Mucosa of stomach (tissue), 1 donor: ENCODE data around the gene MEF2C.

Experiments
- H3K27me3 ChIP-seq: one replicate; pipeline ENCODE4 v1.7.0; 2013; ENCODE audit warnings: mild to moderate bottlenecking, low read length; ENCODE audit not compliant: control insufficient read depth, insufficient read depth
- H3K36me3 ChIP-seq: one replicate; pipeline ENCODE4 v1.7.0; 2013; ENCODE audit warnings: low read length; ENCODE audit not compliant: control insufficient read depth, insufficient read depth
- H3K4me1 ChIP-seq: one replicate; pipeline ENCODE4 v1.7.0; 2013; ENCODE audit warnings: mild to moderate bottlenecking, low read length; ENCODE audit not compliant: control insufficient read depth, insufficient read depth
- H3K4me3 ChIP-seq: one replicate; pipeline ENCODE4 v1.7.0; 2013; ENCODE audit warnings: low read length
- H3K9ac ChIP-seq: one replicate; pipeline ENCODE4 v1.7.0; 2013; ENCODE audit warnings: mild to moderate bottlenecking, low read length, moderate library complexity
- H3K9me3 ChIP-seq: one replicate; pipeline ENCODE4 v1.7.0; 2013; ENCODE audit warnings: mild to moderate bottlenecking, low read length, moderate library complexity; ENCODE audit not compliant: control insufficient read depth
- donor health status: Pancreatic carcinoma.

The MEF2C gene

GRCh38 chr5:88732181-88732633, 150.8 kb downstream of the MEF2C start:
- Histone ChIP-seq H3K36me3 (no peaks in the 10 kb centered on the region), H3K9ac (no peak overlapping the region), H3K9me3 (no peaks in the 10 kb centered on the region), H3K4me1 (no peaks in the 10 kb centered on the region), H3K4me3 (no peak overlapping the region), H3K27me3 (no peaks in the 10 kb centered on the region)

- H3K36me3 ChIP-seq = no peaks in the 10 kb centered on the region
- no peak overlapping the region for H3K4me3 ChIP-seq
- no peaks in the 10 kb centered on the region for H3K4me1 ChIP-seq
- no peaks in the 10 kb centered on the region for H3K27me3 ChIP-seq
- no peak overlapping the region for H3K9ac ChIP-seq
- no peaks in the 10 kb centered on the region for H3K9me3 ChIP-seq
These were observed 153.2 kb downstream of the MEF2C start for GRCh38 chr5:88729829-88730182.

DNA sequence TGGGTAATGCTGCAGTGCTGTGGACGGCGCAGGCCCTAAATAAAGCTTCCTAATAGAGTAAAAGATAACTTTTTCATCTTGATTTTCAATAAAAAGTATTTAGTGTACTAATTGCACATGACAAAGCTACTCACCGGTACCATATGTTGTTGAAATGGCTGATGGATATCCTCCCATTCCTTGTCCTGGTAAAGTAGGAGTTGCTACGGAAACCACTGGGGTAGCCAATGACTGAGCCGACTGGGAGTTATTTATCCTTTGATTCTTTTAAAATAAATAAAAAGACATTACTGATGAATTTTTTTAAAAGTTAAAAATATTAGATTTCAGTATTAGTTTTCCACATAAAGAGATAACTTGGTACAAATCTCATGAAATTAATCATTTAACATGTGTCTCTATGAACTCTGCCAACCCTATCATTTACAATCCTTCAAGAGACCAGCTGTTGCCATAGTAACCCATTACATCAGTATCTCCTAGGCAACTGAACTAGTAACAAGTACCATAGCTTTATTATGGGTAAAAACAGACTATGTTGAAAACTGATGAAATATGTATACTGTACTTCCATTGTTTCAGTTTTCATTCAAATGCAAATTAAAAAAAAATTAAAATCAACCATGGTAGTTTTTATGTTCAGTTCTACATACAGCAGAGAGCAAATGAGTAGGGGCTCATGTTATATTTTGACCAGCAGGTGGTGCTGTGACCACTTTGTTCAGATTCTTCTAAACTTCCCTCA, 153.7 kb downstream of the MEF2C start:
- no peaks in the 10 kb centered on the region for H3K9me3 ChIP-seq
- H3K36me3 ChIP-seq = no peaks in the 10 kb centered on the region
- no peaks in the 10 kb centered on the region for H3K27me3 ChIP-seq
- no peaks in the 10 kb centered on the region for H3K4me1 ChIP-seq
- no peak overlapping the region for H3K9ac ChIP-seq
- H3K4me3 ChIP-seq = no peak overlapping the region

DNA sequence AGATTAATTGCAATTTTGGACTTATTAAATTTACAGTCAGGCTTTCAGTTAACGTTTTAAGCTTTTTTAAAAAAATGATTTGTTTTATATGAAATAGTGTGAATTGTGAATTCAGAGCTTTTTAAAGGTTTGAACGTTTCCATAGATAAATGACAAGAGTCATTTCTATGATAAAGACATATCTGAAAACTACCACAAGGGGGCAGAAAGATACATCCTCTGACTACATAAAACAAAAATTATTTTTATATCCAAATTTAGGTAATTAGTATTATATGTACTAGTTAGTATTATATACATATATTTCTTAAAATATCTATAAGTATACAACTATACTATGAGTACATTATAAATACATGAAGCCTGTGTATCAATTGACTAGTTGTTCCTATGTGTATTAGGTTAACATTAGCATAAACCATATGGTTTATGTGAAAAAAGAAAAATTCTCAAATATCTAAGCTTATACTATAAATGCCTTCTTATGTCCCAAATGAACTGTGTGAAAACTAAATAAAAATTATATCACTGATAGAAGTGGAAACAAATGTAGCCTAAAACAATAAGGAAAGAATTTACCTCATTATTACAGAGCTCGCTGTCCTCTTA, 155.2 kb downstream of the MEF2C start:
- H3K4me3 ChIP-seq = no peak overlapping the region
- no peaks in the 10 kb centered on the region for H3K27me3 ChIP-seq
- no peaks in the 10 kb centered on the region for H3K9me3 ChIP-seq
- H3K4me1 ChIP-seq = no peaks in the 10 kb centered on the region
- no peak overlapping the region for H3K9ac ChIP-seq
- no peaks in the 10 kb centered on the region for H3K36me3 ChIP-seq

GRCh38 chr5:88725454-88725853, 157.5 kb downstream of the MEF2C start:
- no peak overlapping the region for H3K9ac ChIP-seq
- no peaks in the 10 kb centered on the region for H3K9me3 ChIP-seq
- no peaks in the 10 kb centered on the region for H3K27me3 ChIP-seq
- H3K4me1 ChIP-seq = no peaks in the 10 kb centered on the region
- H3K36me3 ChIP-seq = no peaks in the 10 kb centered on the region
- H3K4me3 ChIP-seq = no peak overlapping the region

DNA sequence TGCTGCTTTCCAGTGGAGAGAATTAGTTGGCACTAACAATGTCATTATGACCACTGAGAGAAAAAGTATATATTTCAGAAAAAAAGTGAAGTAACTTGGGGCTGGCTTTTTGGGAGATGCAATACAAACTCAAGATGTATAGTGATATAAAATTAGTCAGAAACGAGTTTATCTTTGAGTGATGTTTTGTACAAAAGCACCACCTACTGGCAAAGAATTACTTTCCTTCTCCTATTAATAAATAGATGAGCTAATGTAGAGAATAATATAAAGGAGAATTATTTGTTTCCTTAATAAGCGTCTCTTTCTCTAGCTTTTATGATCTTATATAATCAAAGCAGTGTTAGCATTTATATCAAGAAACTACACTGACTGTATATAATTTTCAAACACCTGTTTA, 158.8 kb downstream of the MEF2C start:
- H3K4me1 ChIP-seq = no peaks in the 10 kb centered on the region
- no peaks in the 10 kb centered on the region for H3K36me3 ChIP-seq
- H3K27me3 ChIP-seq = no peaks in the 10 kb centered on the region
- H3K9me3 ChIP-seq = no peaks in the 10 kb centered on the region
- H3K9ac ChIP-seq = no peak overlapping the region
- no peak overlapping the region for H3K4me3 ChIP-seq

DNA sequence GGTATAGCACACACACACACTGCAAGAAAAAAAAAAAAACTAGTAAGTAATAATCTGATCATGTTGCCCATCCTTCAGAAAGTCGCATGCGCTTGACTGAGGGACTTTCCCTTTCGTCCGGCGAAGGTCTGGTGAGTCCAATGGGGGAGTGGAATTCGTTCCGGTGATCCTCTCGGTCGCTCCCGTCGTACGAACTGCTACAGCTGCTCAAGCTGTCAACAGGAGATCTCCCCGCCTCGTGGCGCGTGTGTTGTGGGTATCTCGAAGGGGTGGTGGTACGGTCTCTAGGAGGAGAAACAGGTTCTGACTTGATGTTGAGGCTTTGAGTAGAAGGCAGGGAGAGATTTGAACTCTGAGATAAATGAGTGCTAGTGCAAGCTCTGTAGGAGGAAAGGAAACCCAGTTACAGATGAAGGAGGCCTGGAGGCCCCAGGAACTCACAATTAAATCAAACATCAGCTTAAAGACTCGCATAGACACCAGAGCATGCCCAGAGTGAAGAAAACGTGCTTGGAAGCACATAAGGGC, 160.4 kb downstream of the MEF2C start:
- Histone ChIP-seq H3K9ac (no peak overlapping the region), H3K9me3 (no peaks in the 10 kb centered on the region), H3K36me3 (no peaks in the 10 kb centered on the region), H3K4me3 (no peak overlapping the region), H3K4me1 (no peaks in the 10 kb centered on the region), H3K27me3 (no peaks in the 10 kb centered on the region)

GRCh38 chr5:88719434-88719833, 163.6 kb downstream of the MEF2C start:
- H3K36me3 ChIP-seq = no peaks in the 10 kb centered on the region
- no peaks in the 10 kb centered on the region for H3K4me1 ChIP-seq

DNA sequence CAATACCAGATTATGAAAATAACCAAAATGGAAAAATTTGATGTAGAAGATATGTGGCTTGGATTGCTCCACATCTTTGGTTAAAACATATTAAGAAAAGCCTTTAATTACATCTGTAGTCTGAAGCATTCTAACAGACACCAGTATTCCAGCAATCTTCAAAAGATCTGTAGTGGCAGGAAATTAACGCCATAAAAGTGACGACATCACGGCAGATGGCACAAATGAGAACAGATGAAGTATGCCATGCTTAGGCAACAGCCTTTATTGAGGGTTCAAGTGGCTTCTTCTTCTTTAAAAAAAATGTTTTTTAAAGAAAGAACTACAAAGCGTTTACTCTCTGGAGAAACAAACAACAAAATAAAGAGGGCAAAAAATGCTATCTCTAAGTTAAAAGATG, 164.2 kb downstream of the MEF2C start:
- H3K4me3 ChIP-seq = no peak overlapping the region
- no peaks in the 10 kb centered on the region for H3K9me3 ChIP-seq
- H3K36me3 ChIP-seq = no peaks in the 10 kb centered on the region
- H3K4me1 ChIP-seq = no peaks in the 10 kb centered on the region
- H3K9ac ChIP-seq = no peak overlapping the region
- no peaks in the 10 kb centered on the region for H3K27me3 ChIP-seq

More at GRCh38 chr5:88719434-88719833, 163.6 kb downstream of the MEF2C start:
- Histone ChIP-seq H3K27me3 (no peaks in the 10 kb centered on the region), H3K9me3 (no peaks in the 10 kb centered on the region), H3K9ac (no peak overlapping the region), H3K4me3 (no peak overlapping the region)

- H3K9ac ChIP-seq = no peak overlapping the region
- H3K9me3 ChIP-seq = no peaks in the 10 kb centered on the region
These were observed 166.9 kb downstream of the MEF2C start for GRCh38 chr5:88716101-88716500.

DNA sequence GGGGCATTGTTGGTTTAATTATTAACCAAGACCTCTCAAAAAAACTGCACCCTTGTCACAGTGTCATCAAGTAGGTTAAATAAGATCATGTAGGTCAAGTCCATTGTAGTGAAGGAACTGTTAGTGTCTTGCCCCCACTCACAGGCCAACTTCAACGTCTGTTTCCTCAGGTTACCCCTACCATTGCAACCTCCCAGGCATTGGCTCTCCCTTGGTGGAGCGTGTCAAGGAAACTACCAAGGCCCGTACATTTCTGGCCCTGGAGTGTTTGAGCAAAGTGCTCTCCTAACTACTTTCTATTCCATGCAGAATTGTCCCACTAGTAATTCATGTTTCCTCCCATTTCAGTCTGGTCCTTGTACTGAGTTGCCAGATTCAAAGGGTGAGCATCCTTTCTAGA, 167.5 kb downstream of the MEF2C start:
- no peaks in the 10 kb centered on the region for H3K36me3 ChIP-seq

More at GRCh38 chr5:88716101-88716500, 166.9 kb downstream of the MEF2C start:
- Histone ChIP-seq H3K4me1 (no peaks in the 10 kb centered on the region), H3K27me3 (no peaks in the 10 kb centered on the region), H3K36me3 (no peaks in the 10 kb centered on the region), H3K4me3 (no peak overlapping the region)

DNA sequence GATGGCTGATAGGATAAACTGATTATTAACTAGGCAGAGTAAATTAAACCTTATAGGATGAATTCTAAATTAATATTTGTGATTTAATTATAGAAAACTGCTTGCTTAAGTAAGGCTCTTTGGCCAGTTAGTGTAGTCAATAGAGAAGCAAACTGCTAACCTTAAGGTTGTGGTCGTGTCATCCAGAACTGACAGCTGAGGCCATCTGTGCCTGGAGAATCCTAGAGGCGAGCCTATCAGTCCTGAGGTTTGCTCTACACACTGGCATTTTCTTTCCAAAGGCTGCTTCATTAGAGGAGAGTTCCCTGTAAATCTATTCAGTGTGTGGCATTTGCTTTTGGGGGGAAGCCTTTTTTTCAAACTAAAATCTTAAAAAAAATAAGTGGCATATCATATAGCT, 169.2 kb downstream of the MEF2C start:
- Histone ChIP-seq H3K9me3 (no peaks in the 10 kb centered on the region), H3K4me3 (no peak overlapping the region), H3K27me3 (no peaks in the 10 kb centered on the region), H3K9ac (no peak overlapping the region), H3K4me1 (no peaks in the 10 kb centered on the region), H3K36me3 (no peaks in the 10 kb centered on the region)

More for the DNA sequence above, 167.5 kb downstream of the MEF2C start:
- Histone ChIP-seq H3K4me3 (no peak overlapping the region), H3K9ac (no peak overlapping the region), H3K9me3 (no peaks in the 10 kb centered on the region), H3K27me3 (no peaks in the 10 kb centered on the region), H3K4me1 (no peaks in the 10 kb centered on the region)
